Neural progenitor cell (in vitro differentiated cells): ENCODE results near the gene ZNF518A.

Experiments used
- CTCF ChIP-seq: fragments of 200-600 bp; sonication (generic); IDR thresholded peaks from 2 replicates; pipeline ENCODE4 v1.5.1; 2017; ENCODE audit warnings: antibody characterized with exemption, mild to moderate bottlenecking
- EZH2 ChIP-seq: fragments of 200-600 bp; sonication (generic); IDR thresholded peaks from 2 replicates; pipeline ENCODE4 v1.6.1; 2017; ENCODE audit warnings: antibody characterized with exemption, mild to moderate bottlenecking, moderate library complexity

GRCh38 chr10:96133135-96133534 lies 3.0 kb downstream of the ZNF518A start:
- TF ChIP-seq CTCF (no peak), EZH2 (no peak)
